HepG2 (cell line): ENCODE results near the gene TMEM131. TPM values are rescaled to one million over a fixed set of nuclear protein-coding genes. Genes with fewer than 3 reads are reported as not detected.

Experiments
- ARHGAP35 ChIP-seq: sonication (generic); formaldehyde crosslinking; IDR thresholded peaks from 2 replicates; pipeline ENCODE4 v1.9.0; 2022; ENCODE audit warnings: mild to moderate bottlenecking, inconsistent platforms, moderate library complexity, missing genetic modification reagents, borderline replicate concordance
- LCORL ChIP-seq, 2 experiments: fragments of 450-650 bp in 1 of 2; sonication (generic) in 1 of 2; formaldehyde crosslinking in 1 of 2; IDR thresholded peaks; 2 replicates each; pipeline versions ENCODE4 v1.5.0 to v1.6.1; 2017 to 2020; ENCODE audit warnings: antibody characterized with exemption in 1 of 2, missing genetic modification reagents in 1 of 2
- NFATC3 ChIP-seq: sonication (generic); formaldehyde crosslinking; IDR thresholded peaks from 2 replicates; pipeline ENCODE4 v1.5.1; 2020; ENCODE audit warnings: mild to moderate bottlenecking, missing genetic modification reagents
- NFKBIZ ChIP-seq: IDR thresholded peaks from 2 replicates; pipeline ENCODE4 v1.6.1; 2018; ENCODE audit warnings: missing genetic modification reagents, missing compliant biosample characterization
- NR2F6 ChIP-seq, 2 experiments: IDR thresholded peaks; 2 replicates each; pipeline ENCODE4 v1.6.1; 2016; ENCODE audit warnings: antibody characterized with exemption in 1 of 2, mild to moderate bottlenecking in 1 of 2
- RAD21 ChIP-seq: fragments of 450-650 bp; formaldehyde crosslinking; IDR thresholded peaks from 2 replicates; pipeline ENCODE4 v1.5.0; 2020; ENCODE audit warnings: mild to moderate bottlenecking
- RBM39 ChIP-seq: fragments of 200-400 bp; formaldehyde crosslinking; IDR thresholded peaks from one replicate; pipeline ENCODE4 v1.6.1; 2018; ENCODE audit warnings: antibody characterized with exemption, mild to moderate bottlenecking, low read depth, low read length; ENCODE audit not compliant: poor library complexity, severe bottlenecking
- SOX5 ChIP-seq: IDR thresholded peaks from 2 replicates; pipeline ENCODE4 v1.6.1; 2016; ENCODE audit warnings: borderline replicate concordance
- ZNF383 ChIP-seq: sonication (generic); formaldehyde crosslinking; IDR thresholded peaks from 2 replicates; pipeline ENCODE4 v1.4.0; 2020; ENCODE audit warnings: missing genetic modification reagents, mild to moderate bottlenecking, borderline replicate concordance
- polyA plus RNA-seq, 8 experiments: library from polyadenylated mRNA; depleted of rRNA in 3 of 8; stranded (reverse) in 7 of 8; unstranded in 1 of 8; fragments of >200 nt; fragmentation: Illumina TruSeq in 4 of 8; extraction: Trizol in 4 of 8; gene quantifications; 2 replicates each; pipeline versions ENCODE4 v1.2.1 to v1.2.3, GENCODE V29; 2011 to 2016; ENCODE audit warnings: low read depth in 4 of 8, missing spikeins in 1 of 8, mixed read lengths in 1 of 8; ENCODE audit not compliant: insufficient read depth in 1 of 8
- total RNA-seq, 5 experiments: library from RNA; depleted of rRNA; stranded (reverse); fragments of >200 nt; fragmentation: Illumina TruSeq; extraction: Trizol; gene quantifications; 2 replicates each; pipeline ENCODE4 v1.2.3, GENCODE V29; 2016; ENCODE audit warnings: low read depth in 1 of 5
- TF ChIP-seq, protein P1 (sequence below): IDR thresholded peaks from 2 replicates; pipeline ENCODE4 v1.6.1; 2016
- TF ChIP-seq, protein P2 (sequence below): sonication (generic); formaldehyde crosslinking; IDR thresholded peaks from 2 replicates; pipeline ENCODE4 v1.4.0; 2020; ENCODE audit warnings: missing genetic modification reagents
- TF ChIP-seq, protein P3 (sequence below): IDR thresholded peaks from 2 replicates; pipeline ENCODE4 v1.6.1; 2016; ENCODE audit warnings: missing compliant biosample characterization, missing genetic modification reagents, borderline replicate concordance
- TF ChIP-seq, protein P4 (sequence below): sonication (generic); formaldehyde crosslinking; IDR thresholded peaks from 2 replicates; pipeline ENCODE4 v1.5.0; 2020; ENCODE audit warnings: missing genetic modification reagents
- TF ChIP-seq, protein P5 (sequence below): sonication (generic); IDR thresholded peaks from 2 replicates; pipeline ENCODE4 v1.6.1; 2016; ENCODE audit warnings: low read depth, borderline replicate concordance
- TF ChIP-seq, protein P6 (sequence below): IDR thresholded peaks from 2 replicates; pipeline ENCODE4 v1.6.1; 2016; ENCODE audit warnings: low read depth, borderline replicate concordance

TMEM131 gene
- total and polyA plus RNA-seq, 2 of the 13 experiments (the other 11 are each of a cell fraction or from before 2014, with no cell fraction given) = 17.9 to 19.5 TPM

DNA sequence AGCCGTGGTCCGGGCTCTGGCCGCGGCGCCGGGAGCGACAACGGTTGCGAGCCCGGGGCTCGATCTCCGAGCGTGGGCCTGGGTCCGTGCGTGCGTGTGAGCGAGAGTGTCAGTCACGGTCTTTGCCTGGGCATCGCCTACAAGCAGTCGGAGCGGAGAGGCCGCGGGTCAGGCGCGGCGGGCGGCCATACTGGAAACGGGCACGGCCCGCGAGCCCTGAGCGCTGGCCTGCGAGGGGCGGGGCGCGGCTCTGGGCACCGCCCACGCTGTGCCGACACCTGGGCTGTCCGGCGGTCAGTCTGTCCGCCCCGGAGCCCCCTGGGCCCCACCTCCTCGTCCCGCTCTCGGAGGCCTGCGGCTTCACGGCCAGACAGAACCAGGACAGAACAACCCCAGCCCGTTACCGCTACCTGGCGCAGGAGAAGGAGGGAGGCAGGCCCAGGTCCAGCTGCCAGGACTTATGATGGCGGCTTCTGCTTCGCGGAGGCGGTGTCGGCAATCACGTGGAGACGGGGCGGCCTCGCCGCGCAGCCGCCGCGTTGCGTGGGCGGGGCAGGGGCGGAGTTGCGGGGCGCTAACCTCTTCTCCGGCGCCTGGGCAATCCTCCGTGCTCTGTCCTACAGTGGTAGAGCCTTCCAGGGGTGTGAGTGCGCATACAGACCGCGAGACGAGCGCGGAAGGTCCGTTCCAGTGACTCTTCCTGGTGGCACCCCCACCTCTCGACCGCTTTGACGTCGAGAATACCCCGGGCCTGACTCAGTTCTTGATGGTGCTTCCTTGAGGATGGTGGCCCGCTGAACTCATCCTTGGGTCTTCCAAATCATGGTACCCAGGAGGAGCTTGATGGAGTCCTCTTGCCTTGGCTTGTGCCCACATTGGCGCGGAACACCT, at the start of gene TMEM131 (continued):
- TF ChIP-seq, protein P1, sequence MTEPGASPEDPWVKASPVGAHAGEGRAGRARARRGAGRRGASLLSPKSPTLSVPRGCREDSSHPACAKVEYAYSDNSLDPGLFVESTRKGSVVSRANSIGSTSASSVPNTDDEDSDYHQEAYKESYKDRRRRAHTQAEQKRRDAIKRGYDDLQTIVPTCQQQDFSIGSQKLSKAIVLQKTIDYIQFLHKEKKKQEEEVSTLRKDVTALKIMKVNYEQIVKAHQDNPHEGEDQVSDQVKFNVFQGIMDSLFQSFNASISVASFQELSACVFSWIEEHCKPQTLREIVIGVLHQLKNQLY (CRISPR knock-in tag) = peak; percentile 44; the same call in 1 of the 2 replicates
- TF ChIP-seq NR2F6 (IDR thresholded peaks at IDR 0.05) = no peak
- peak; percentile 6; the same call in 1 of the 2 replicates for TF ChIP-seq NR2F6 (CRISPR knock-in tag; IDR thresholded peaks at IDR 0.05)
- TF ChIP-seq NFKBIZ (CRISPR knock-in tag) = peak; percentile 52; the same call in 1 of the 2 replicates
- 0 out of 2 replicates have a peak, but pooled peaks have one; percentile 49 for TF ChIP-seq NFATC3 (CRISPR knock-in tag)
- 0 out of 2 replicates have a peak, but pooled peaks have one; percentile 17 for TF ChIP-seq RAD21 (CRISPR knock-in tag)
- peak; percentile 49 for TF ChIP-seq SOX5
- TF ChIP-seq, protein P2, sequence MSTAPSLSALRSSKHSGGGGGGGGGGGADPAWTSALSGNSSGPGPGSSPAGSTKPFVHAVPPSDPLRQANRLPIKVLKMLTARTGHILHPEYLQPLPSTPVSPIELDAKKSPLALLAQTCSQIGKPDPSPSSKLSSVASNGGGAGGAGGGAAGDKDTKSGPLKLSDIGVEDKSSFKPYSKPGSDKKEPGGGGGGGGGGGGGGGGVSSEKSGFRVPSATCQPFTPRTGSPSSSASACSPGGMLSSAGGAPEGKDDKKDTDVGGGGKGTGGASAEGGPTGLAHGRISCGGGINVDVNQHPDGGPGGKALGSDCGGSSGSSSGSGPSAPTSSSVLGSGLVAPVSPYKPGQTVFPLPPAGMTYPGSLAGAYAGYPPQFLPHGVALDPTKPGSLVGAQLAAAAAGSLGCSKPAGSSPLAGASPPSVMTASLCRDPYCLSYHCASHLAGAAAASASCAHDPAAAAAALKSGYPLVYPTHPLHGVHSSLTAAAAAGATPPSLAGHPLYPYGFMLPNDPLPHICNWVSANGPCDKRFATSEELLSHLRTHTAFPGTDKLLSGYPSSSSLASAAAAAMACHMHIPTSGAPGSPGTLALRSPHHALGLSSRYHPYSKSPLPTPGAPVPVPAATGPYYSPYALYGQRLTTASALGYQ (CRISPR knock-in tag) = peak; percentile 15
- TF ChIP-seq, protein P3, sequence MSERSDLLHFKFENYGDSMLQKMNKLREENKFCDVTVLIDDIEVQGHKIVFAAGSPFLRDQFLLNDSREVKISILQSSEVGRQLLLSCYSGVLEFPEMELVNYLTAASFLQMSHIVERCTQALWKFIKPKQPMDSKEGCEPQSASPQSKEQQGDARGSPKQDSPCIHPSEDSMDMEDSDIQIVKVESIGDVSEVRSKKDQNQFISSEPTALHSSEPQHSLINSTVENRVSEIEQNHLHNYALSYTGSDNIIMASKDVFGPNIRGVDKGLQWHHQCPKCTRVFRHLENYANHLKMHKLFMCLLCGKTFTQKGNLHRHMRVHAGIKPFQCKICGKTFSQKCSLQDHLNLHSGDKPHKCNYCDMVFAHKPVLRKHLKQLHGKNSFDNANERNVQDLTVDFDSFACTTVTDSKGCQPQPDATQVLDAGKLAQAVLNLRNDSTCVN = peak; percentile 80
- no peak for TF ChIP-seq LCORL (IDR thresholded peaks at IDR 0.05)
- peak; percentile 85 for TF ChIP-seq LCORL (CRISPR knock-in tag; IDR thresholded peaks at IDR 0.05)
- peak; percentile 89 for TF ChIP-seq ARHGAP35
- TF ChIP-seq, protein P4, sequence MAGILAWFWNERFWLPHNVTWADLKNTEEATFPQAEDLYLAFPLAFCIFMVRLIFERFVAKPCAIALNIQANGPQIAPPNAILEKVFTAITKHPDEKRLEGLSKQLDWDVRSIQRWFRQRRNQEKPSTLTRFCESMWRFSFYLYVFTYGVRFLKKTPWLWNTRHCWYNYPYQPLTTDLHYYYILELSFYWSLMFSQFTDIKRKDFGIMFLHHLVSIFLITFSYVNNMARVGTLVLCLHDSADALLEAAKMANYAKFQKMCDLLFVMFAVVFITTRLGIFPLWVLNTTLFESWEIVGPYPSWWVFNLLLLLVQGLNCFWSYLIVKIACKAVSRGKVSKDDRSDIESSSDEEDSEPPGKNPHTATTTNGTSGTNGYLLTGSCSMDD (CRISPR knock-in tag) = peak; percentile 9; the same call in 1 of the 2 replicates
- TF ChIP-seq RBM39 = no peak
- TF ChIP-seq, protein P5, sequence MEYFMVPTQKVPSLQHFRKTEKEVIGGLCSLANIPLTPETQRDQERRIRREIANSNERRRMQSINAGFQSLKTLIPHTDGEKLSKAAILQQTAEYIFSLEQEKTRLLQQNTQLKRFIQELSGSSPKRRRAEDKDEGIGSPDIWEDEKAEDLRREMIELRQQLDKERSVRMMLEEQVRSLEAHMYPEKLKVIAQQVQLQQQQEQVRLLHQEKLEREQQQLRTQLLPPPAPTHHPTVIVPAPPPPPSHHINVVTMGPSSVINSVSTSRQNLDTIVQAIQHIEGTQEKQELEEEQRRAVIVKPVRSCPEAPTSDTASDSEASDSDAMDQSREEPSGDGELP = peak; percentile 47; the same call in 1 of the 2 replicates
- TF ChIP-seq ZNF383 (CRISPR knock-in tag) = no peak
- TF ChIP-seq, protein P6, sequence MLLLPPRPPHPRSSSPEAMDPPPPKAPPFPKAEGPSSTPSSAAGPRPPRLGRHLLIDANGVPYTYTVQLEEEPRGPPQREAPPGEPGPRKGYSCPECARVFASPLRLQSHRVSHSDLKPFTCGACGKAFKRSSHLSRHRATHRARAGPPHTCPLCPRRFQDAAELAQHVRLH (CRISPR knock-in tag) = peak; percentile 88; the same call in 1 of the 2 replicates
